HCT116 (cell line): ENCODE measurements around the gene ICAM1. TPM values are rescaled to one million over a fixed set of nuclear protein-coding genes. Genes with fewer than 3 reads are reported as not detected.

Source experiments
- ATAC-seq: fragments of 200-7000 bp; cut with Tn5 transposase; 2 replicates; pipeline ENCODE4 v1.9.1; 2020; ENCODE audit warnings: mild to moderate bottlenecking, moderate library complexity
- BruUV-seq: library from RNA; stranded (reverse); fragments of 400-500 nt; replicated peaks from 2 replicates; lab custom pipeline; 2021; lab: Mats Ljungman, UMichigan
- CTCF ChIA-PET: fragments of 300-600 bp; sonication (Branson Sonifier 250); formaldehyde crosslinking; loops from one replicate; lab custom pipeline; 2021; ENCODE audit warnings: antibody characterized with exemption; lab: Charles Lee
- POLR2A ChIA-PET: fragments of 300-600, 350-600 bp; sonication (Branson Sonifier 250); formaldehyde crosslinking; loops from one replicate; lab custom pipeline; 2021; ENCODE audit warnings: antibody characterized with exemption; lab: Charles Lee
- RAD21 ChIA-PET, 2 experiments: fragments of 300-600 bp; sonication (Branson Sonifier 250); formaldehyde crosslinking; loops; one replicate each; lab custom pipeline; 2023; ENCODE audit warnings: low total read pairs in 2 of 2; ENCODE audit not compliant: uncharacterized antibody in 2 of 2, unreplicated experiment in 2 of 2, low non-redundant PET in 1 of 2; lab: Charles Lee
- DNase-seq: peaks from one replicate; pipeline ENCODE4 v3.0.0-alpha.2; 2010; ENCODE audit warnings: low read depth, low spot score
- H2AFZ ChIP-seq: fragments of 200-600 bp; shearing (Covaris generic), sonication (generic); 2 replicates; pipeline ENCODE4 v1.6.1; 2017; ENCODE audit warnings: low read depth, mixed run types, mixed read lengths, antibody characterized with exemption, low read length; ENCODE audit not compliant: poor library complexity, severe bottlenecking
- H3K27ac ChIP-seq: 2 replicates; pipeline ENCODE4 v1.5.1; 2012; ENCODE audit warnings: low read depth, low read length
- H3K27me3 ChIP-seq: fragments of 200-600 bp; sonication (generic); 2 replicates; pipeline ENCODE4 v1.6.1; 2016; ENCODE audit warnings: mixed run types, low read length, mixed read lengths; ENCODE audit not compliant: insufficient read depth
- H3K36me3 ChIP-seq, 2 experiments: fragments of 200-500 bp in 1 of 2; fragments of 200-600 bp in 1 of 2; sonication (Bioruptor generic) in 1 of 2; sonication (generic) in 1 of 2; 2 replicates each; pipeline versions ENCODE4 v1.5.1 to v1.6.1; 2014 to 2016; ENCODE audit warnings: low read length in 2 of 2, inconsistent platforms in 1 of 2, mixed read lengths in 1 of 2, mixed run types in 1 of 2; ENCODE audit not compliant: insufficient read depth in 2 of 2, control insufficient read depth in 1 of 2
- H3K4me1 ChIP-seq, 2 experiments: fragments of 200-600 bp in 1 of 2; sonication (generic) in 1 of 2; 2 replicates each; pipeline versions ENCODE4 v1.5.1 to v1.6.1; 2012 to 2017; ENCODE audit warnings: low read length in 2 of 2, inconsistent platforms in 1 of 2, mild to moderate bottlenecking in 1 of 2, mixed read lengths in 1 of 2, mixed run types in 1 of 2, moderate library complexity in 1 of 2; ENCODE audit not compliant: insufficient read depth in 2 of 2, control insufficient read depth in 1 of 2
- H3K4me2 ChIP-seq: fragments of 200-600 bp; sonication (generic); 2 replicates; pipeline ENCODE4 v1.6.1; 2017; ENCODE audit warnings: mixed run types, low read length, mixed read lengths
- H3K4me3 ChIP-seq, 2 experiments: fragments of 200-600 bp in 1 of 2; sonication (generic) in 1 of 2; replicated peaks in 1 of 2; 2 replicates each; pipeline ENCODE4 v1.5.1; 2011 to 2016; ENCODE audit warnings: low read length in 2 of 2, control low read depth in 1 of 2, low read depth in 1 of 2, mild to moderate bottlenecking in 1 of 2, mixed read lengths in 1 of 2, mixed run types in 1 of 2
- H3K79me2 ChIP-seq: fragments of 200-600 bp; sonication (generic); 2 replicates; pipeline ENCODE4 v1.6.1; 2017; ENCODE audit warnings: mild to moderate bottlenecking, mixed run types, low read length, moderate library complexity, mixed read lengths; ENCODE audit not compliant: insufficient read depth
- H3K9ac ChIP-seq: fragments of 200-600 bp; sonication (generic); 2 replicates; pipeline ENCODE4 v1.6.1; 2016; ENCODE audit warnings: low read length, mixed read lengths
- H3K9me2 ChIP-seq: fragments of 200-600 bp; sonication (generic), shearing (Covaris generic); 2 replicates; pipeline ENCODE4 v1.6.1; 2017; ENCODE audit warnings: mixed run types, mild to moderate bottlenecking, moderate library complexity; ENCODE audit not compliant: insufficient read depth
- H3K9me3 ChIP-seq, 2 experiments: fragments of 200-500 bp in 1 of 2; fragments of 200-600 bp in 1 of 2; sonication (Bioruptor generic) in 1 of 2; sonication (generic) in 1 of 2; 2 replicates each; pipeline ENCODE4 v1.6.1; 2014 to 2017; ENCODE audit warnings: low read length in 2 of 2, mixed read lengths in 2 of 2, inconsistent platforms in 1 of 2, low read depth in 1 of 2, mild to moderate bottlenecking in 1 of 2, mixed run types in 1 of 2, moderate library complexity in 1 of 2; ENCODE audit not compliant: control insufficient read depth in 1 of 2, insufficient read depth in 1 of 2
- H4K20me1 ChIP-seq: fragments of 200-600 bp; sonication (generic), shearing (Covaris generic); 2 replicates; pipeline ENCODE4 v1.6.1; 2017; ENCODE audit warnings: mixed run types, mild to moderate bottlenecking, moderate library complexity; ENCODE audit not compliant: insufficient read depth
- CBX3 ChIP-seq: IDR thresholded peaks from 2 replicates; pipeline ENCODE4 v1.6.1; 2012; ENCODE audit warnings: low read depth
- EGR1 ChIP-seq: IDR thresholded peaks from 2 replicates; pipeline ENCODE4 v1.6.1; 2012; ENCODE audit warnings: low read depth
- ELF1 ChIP-seq: IDR thresholded peaks from 2 replicates; pipeline ENCODE4 v1.6.1; 2012; ENCODE audit warnings: low read depth, borderline replicate concordance
- EZH2 ChIP-seq: fragments of 200-600 bp; sonication (generic); IDR thresholded peaks from 2 replicates; pipeline ENCODE4 v1.6.1; 2017; ENCODE audit warnings: antibody characterized with exemption, mixed run types
- EZH2phosphoT487 ChIP-seq: fragments of 200-600 bp; IDR thresholded peaks from 2 replicates; pipeline ENCODE4 v1.6.1; 2018; ENCODE audit warnings: antibody characterized with exemption, borderline replicate concordance
- FOSL1 ChIP-seq: IDR thresholded peaks from 2 replicates; pipeline ENCODE4 v1.6.1; 2012; ENCODE audit warnings: low read depth
- JUND ChIP-seq: IDR thresholded peaks from 2 replicates; pipeline ENCODE4 v1.6.1; 2012
- POLR2A ChIP-seq: IDR thresholded peaks from 2 replicates; pipeline ENCODE4 v1.7.0; 2011; ENCODE audit warnings: borderline replicate concordance; ENCODE audit not compliant: insufficient read depth, insufficient read length; ENCODE audit errors: extremely low read depth
- RAD21 ChIP-seq: IDR thresholded peaks from 2 replicates; pipeline ENCODE4 v1.6.1; 2012; ENCODE audit warnings: low read depth, mild to moderate bottlenecking
- SP1 ChIP-seq: IDR thresholded peaks from 2 replicates; pipeline ENCODE4 v1.6.1; 2012; ENCODE audit warnings: low read depth
- TCF7L2 ChIP-seq: IDR thresholded peaks from 2 replicates; pipeline ENCODE4 v1.7.0; 2011; ENCODE audit warnings: borderline replicate concordance, inconsistent platforms; ENCODE audit not compliant: insufficient read depth, insufficient read length; ENCODE audit errors: extremely low read depth
- ZNF274 ChIP-seq: fragments of 200-500 bp; sonication (Bioruptor generic); IDR thresholded peaks from 2 replicates; pipeline ENCODE4 v1.6.1; 2014; ENCODE audit warnings: mild to moderate bottlenecking, low read depth, low read length, inconsistent platforms
- intact Hi-C: fragments of 100-400 bp; cut with micrococcal nuclease; formaldehyde crosslinking; loops from 2 replicates; pipeline ENCODE4 v1.10.0; 2022
- total RNA-seq: library from RNA; stranded (reverse); gene quantifications from one replicate; pipeline ENCODE4 v1.2.1, GENCODE V29; 2021; ENCODE audit not compliant: unreplicated experiment
- TF ChIP-seq, protein P1 (sequence below), 3 experiments: fragments of 200-600 bp in 1 of 3; sonication (generic) in 1 of 3; IDR thresholded peaks in 2 of 3; conservative IDR thresholded peaks in 1 of 3; 2 replicates each; pipeline ENCODE4 v1.5.1; 2012 to 2017; ENCODE audit warnings: low read depth in 2 of 3, low read length in 2 of 3, antibody characterized with exemption in 1 of 3, borderline replicate concordance in 1 of 3, control low read depth in 1 of 3, mild to moderate bottlenecking in 1 of 3, mixed read lengths in 1 of 3, mixed run types in 1 of 3, moderate library complexity in 1 of 3; ENCODE audit not compliant: insufficient read depth in 1 of 3
- TF ChIP-seq, protein P2 (sequence below): IDR thresholded peaks from 2 replicates; pipeline ENCODE4 v1.6.1; 2012; ENCODE audit warnings: low read depth
- TF ChIP-seq, protein P3 (sequence below): IDR thresholded peaks from 2 replicates; pipeline ENCODE4 v1.6.1; 2011; ENCODE audit warnings: mild to moderate bottlenecking, low read length, moderate library complexity; ENCODE audit not compliant: insufficient replicate concordance; ENCODE audit errors: extremely low read depth

Gene ICAM1
- total RNA-seq, 1 experiment from 2014 or later, result 5.0 TPM

DNA sequence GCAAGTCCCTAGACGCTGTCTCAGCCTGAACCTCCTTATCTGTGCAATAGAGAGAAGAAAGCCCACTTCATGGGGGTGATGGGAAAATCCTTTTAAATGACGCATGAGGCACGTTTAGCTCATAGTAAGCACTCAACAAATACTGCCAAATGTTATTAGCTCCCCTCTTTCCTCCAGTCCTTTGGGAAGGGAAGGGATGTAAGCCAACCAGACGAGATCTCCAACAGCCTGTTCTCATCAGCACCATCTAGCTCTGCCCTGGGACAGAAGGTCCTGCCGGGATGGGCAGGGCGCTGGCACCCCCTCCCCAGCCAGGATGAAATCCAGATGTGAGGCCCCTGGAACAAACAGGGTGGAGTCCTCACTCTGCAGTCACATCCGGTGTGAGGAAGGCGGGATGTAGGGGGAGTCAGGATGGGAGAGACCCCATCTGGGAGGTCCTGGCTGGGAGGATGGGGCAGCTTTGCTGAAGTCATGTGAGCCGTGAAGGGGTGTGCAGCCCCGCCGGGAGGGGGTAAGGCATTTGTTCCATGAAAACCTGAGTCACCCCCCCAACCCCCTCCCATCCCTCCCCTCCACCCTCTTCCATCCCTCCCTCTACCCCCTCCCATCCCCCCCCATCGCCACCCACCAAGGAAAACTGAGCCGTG, 44.4 kb upstream of the ICAM1 start:
- DNase-seq (no peak), ATAC-seq (no peak)
- no peak overlapping the region for H3K9ac ChIP-seq
- H2AFZ ChIP-seq, result no peak overlapping the region
- H3K4me3 ChIP-seq, result no peak overlapping the region
- RAD21 ChIA-PET, result interaction anchor here in 1 of 2 experiments (0.6 kb wide), 2 partner anchors 15 to 32 kb away, joined by 3 to 5 read pairs; partner anchors contain the start of gene DNMT1
- H3K9me2 ChIP-seq, result no peaks in the 10 kb centered on the region
- CTCF ChIA-PET, result interaction anchor here (0.7 kb wide), 1 partner anchor 24 kb away, joined by 4 read pairs; no protein-coding TSS in a partner anchor
- POLR2A ChIA-PET, result no interaction called here
- TF ChIP-seq, protein P1, sequence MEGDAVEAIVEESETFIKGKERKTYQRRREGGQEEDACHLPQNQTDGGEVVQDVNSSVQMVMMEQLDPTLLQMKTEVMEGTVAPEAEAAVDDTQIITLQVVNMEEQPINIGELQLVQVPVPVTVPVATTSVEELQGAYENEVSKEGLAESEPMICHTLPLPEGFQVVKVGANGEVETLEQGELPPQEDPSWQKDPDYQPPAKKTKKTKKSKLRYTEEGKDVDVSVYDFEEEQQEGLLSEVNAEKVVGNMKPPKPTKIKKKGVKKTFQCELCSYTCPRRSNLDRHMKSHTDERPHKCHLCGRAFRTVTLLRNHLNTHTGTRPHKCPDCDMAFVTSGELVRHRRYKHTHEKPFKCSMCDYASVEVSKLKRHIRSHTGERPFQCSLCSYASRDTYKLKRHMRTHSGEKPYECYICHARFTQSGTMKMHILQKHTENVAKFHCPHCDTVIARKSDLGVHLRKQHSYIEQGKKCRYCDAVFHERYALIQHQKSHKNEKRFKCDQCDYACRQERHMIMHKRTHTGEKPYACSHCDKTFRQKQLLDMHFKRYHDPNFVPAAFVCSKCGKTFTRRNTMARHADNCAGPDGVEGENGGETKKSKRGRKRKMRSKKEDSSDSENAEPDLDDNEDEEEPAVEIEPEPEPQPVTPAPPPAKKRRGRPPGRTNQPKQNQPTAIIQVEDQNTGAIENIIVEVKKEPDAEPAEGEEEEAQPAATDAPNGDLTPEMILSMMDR (IDR thresholded peaks at IDR 0.05 in 2 of 3, conservative IDR thresholded peaks at IDR 0.05 in 1 of 3; ENCODE audit: borderline replicate concordance in 1 of 3, insufficient read depth in 1 of 3, low read depth in 2 of 3, low read length in 2 of 3), result no peak
- no peak for TF ChIP-seq ZNF274
- TF ChIP-seq RAD21, result no peak
- TF ChIP-seq, protein P2, sequence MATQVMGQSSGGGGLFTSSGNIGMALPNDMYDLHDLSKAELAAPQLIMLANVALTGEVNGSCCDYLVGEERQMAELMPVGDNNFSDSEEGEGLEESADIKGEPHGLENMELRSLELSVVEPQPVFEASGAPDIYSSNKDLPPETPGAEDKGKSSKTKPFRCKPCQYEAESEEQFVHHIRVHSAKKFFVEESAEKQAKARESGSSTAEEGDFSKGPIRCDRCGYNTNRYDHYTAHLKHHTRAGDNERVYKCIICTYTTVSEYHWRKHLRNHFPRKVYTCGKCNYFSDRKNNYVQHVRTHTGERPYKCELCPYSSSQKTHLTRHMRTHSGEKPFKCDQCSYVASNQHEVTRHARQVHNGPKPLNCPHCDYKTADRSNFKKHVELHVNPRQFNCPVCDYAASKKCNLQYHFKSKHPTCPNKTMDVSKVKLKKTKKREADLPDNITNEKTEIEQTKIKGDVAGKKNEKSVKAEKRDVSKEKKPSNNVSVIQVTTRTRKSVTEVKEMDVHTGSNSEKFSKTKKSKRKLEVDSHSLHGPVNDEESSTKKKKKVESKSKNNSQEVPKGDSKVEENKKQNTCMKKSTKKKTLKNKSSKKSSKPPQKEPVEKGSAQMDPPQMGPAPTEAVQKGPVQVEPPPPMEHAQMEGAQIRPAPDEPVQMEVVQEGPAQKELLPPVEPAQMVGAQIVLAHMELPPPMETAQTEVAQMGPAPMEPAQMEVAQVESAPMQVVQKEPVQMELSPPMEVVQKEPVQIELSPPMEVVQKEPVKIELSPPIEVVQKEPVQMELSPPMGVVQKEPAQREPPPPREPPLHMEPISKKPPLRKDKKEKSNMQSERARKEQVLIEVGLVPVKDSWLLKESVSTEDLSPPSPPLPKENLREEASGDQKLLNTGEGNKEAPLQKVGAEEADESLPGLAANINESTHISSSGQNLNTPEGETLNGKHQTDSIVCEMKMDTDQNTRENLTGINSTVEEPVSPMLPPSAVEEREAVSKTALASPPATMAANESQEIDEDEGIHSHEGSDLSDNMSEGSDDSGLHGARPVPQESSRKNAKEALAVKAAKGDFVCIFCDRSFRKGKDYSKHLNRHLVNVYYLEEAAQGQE, result no peak
- TF ChIP-seq FOSL1, result no peak
- TF ChIP-seq EZH2phosphoT487, result no peak
- TF ChIP-seq, protein P3, sequence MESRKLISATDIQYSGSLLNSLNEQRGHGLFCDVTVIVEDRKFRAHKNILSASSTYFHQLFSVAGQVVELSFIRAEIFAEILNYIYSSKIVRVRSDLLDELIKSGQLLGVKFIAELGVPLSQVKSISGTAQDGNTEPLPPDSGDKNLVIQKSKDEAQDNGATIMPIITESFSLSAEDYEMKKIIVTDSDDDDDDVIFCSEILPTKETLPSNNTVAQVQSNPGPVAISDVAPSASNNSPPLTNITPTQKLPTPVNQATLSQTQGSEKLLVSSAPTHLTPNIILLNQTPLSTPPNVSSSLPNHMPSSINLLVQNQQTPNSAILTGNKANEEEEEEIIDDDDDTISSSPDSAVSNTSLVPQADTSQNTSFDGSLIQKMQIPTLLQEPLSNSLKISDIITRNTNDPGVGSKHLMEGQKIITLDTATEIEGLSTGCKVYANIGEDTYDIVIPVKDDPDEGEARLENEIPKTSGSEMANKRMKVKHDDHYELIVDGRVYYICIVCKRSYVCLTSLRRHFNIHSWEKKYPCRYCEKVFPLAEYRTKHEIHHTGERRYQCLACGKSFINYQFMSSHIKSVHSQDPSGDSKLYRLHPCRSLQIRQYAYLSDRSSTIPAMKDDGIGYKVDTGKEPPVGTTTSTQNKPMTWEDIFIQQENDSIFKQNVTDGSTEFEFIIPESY, result no peak
- TF ChIP-seq ELF1, result no peak
- no peak for TF ChIP-seq TCF7L2
- TF ChIP-seq JUND, result no peak
- TF ChIP-seq SP1, result no peak
- no peak for TF ChIP-seq EZH2
- TF ChIP-seq EGR1, result no peak
- no peak for TF ChIP-seq CBX3
- TF ChIP-seq POLR2A, result no peak
- no peaks in the 10 kb centered on the region for H3K36me3 ChIP-seq
- no peaks in the 10 kb centered on the region for H3K9me3 ChIP-seq
- H3K27ac ChIP-seq, result no peak overlapping the region
- H3K4me2 ChIP-seq, result no peak overlapping the region
- no TSS peak for BruUV-seq
- peaks cover 6% of the 10 kb centered on the region; the same call in 1 of the 2 replicates for H3K79me2 ChIP-seq
- H3K4me1 ChIP-seq, result peaks cover under 1 to 16% of the 10 kb centered on the region in 2 experiments; a peak in 3 of 4 replicates
- intact Hi-C loops, result no loop called here
- H3K27me3 ChIP-seq, result no peaks in the 10 kb centered on the region
- no peaks in the 10 kb centered on the region for H4K20me1 ChIP-seq
